GM23338 (cell line): ENCODE data around the gene B4GAT1. TPM values are rescaled to one million over a fixed set of nuclear protein-coding genes. Genes with fewer than 3 reads are reported as not detected.

Experiments used
- ATAC-seq: fragments of 200-7000 bp; cut with Tn5 transposase; 3 replicates; pipeline ENCODE4 v1.9.1; 2020
- DNase-seq: peaks from one replicate; pipeline ENCODE4 v3.0.0-alpha.2; 2015; ENCODE audit warnings: low spot score
- H2AFZ ChIP-seq: fragments of 200-600 bp; sonication (generic); 2 replicates; pipeline ENCODE4 v1.8.0; 2016; ENCODE audit warnings: antibody characterized with exemption, mild to moderate bottlenecking, moderate library complexity
- H3F3A ChIP-seq: fragments of 200-600 bp; sonication (generic); replicated peaks from 2 replicates; pipeline ENCODE4 v1.8.0; 2017; ENCODE audit warnings: antibody characterized with exemption, mixed run types, low read depth
- H3K27ac ChIP-seq: fragments of 200-600 bp; sonication (generic); 2 replicates; pipeline ENCODE4 v1.6.1; 2016; ENCODE audit warnings: low read depth
- H3K27me3 ChIP-seq: fragments of 200-600 bp; sonication (generic); 2 replicates; pipeline ENCODE4 v1.8.0; 2016; ENCODE audit warnings: mild to moderate bottlenecking, mixed run types, moderate library complexity; ENCODE audit not compliant: insufficient read depth
- H3K36me3 ChIP-seq: fragments of 200-600 bp; sonication (generic); 2 replicates; pipeline ENCODE4 v1.8.0; 2016; ENCODE audit warnings: mild to moderate bottlenecking; ENCODE audit not compliant: insufficient read depth
- H3K4me1 ChIP-seq: fragments of 200-600 bp; sonication (generic); 2 replicates; pipeline ENCODE4 v1.8.0; 2016; ENCODE audit warnings: mild to moderate bottlenecking, moderate library complexity; ENCODE audit not compliant: insufficient read depth
- H3K4me2 ChIP-seq: fragments of 200-600 bp; sonication (generic); 2 replicates; pipeline ENCODE4 v1.7.1; 2017; ENCODE audit warnings: mixed run types
- H3K4me3 ChIP-seq: fragments of 200-600 bp; sonication (generic); 2 replicates; pipeline ENCODE4 v1.6.1; 2016; ENCODE audit warnings: mixed run types
- H3K79me2 ChIP-seq: fragments of 200-600 bp; sonication (generic); replicated peaks from 2 replicates; pipeline ENCODE4 v1.8.0; 2017; ENCODE audit warnings: mild to moderate bottlenecking; ENCODE audit not compliant: insufficient read depth
- H3K9me2 ChIP-seq: fragments of 200-600 bp; sonication (generic); 2 replicates; pipeline ENCODE4 v1.8.0; 2017; ENCODE audit not compliant: insufficient read depth
- H4K20me1 ChIP-seq: fragments of 200-600 bp; sonication (generic); replicated peaks from 2 replicates; pipeline ENCODE4 v1.8.0; 2017; ENCODE audit warnings: mild to moderate bottlenecking; ENCODE audit not compliant: insufficient read depth
- H3K27ac Mint-ChIP-seq: 2 replicates; pipeline ENCODE4 v1.8.0; 2020; ENCODE audit warnings: inconsistent platforms, mild to moderate bottlenecking, moderate library complexity, mixed read lengths
- H3K27me3 Mint-ChIP-seq: 3 replicates; pipeline ENCODE4 v1.8.0; 2022; ENCODE audit warnings: low read depth, mild to moderate bottlenecking, moderate library complexity, mixed read lengths, inconsistent platforms; ENCODE audit not compliant: insufficient read depth, poor library complexity
- H3K36me3 Mint-ChIP-seq: 3 replicates; pipeline ENCODE4 v1.8.0; 2021; ENCODE audit warnings: low read depth, mild to moderate bottlenecking, inconsistent platforms, moderate library complexity, mixed read lengths
- H3K4me1 Mint-ChIP-seq: 3 replicates; pipeline ENCODE4 v1.8.0; 2020; ENCODE audit warnings: mild to moderate bottlenecking, inconsistent platforms, mixed read lengths
- H3K4me3 Mint-ChIP-seq: 3 replicates; pipeline ENCODE4 v1.8.0; 2021; ENCODE audit warnings: moderate library complexity, mild to moderate bottlenecking, inconsistent platforms, mixed read lengths
- H3K9me3 Mint-ChIP-seq: 3 replicates; pipeline ENCODE4 v1.8.0; 2020; ENCODE audit warnings: moderate library complexity, mild to moderate bottlenecking, inconsistent platforms, mixed read lengths
- CREB1 ChIP-seq: fragments of 250-450 bp; sonication (Bioruptor Pico); IDR thresholded peaks from 2 replicates; pipeline ENCODE4 v1.5.0; 2020; ENCODE audit warnings: low read depth, mild to moderate bottlenecking, moderate library complexity
- CTCF ChIP-seq, 2 experiments: fragments of 200-600 bp in 1 of 2; sonication (generic) in 1 of 2; conservative IDR thresholded peaks; 2 replicates each; pipeline versions ENCODE4 v1.5.1 to v1.6.1; 2016 to 2017; ENCODE audit warnings: antibody characterized with exemption in 2 of 2, low read depth in 2 of 2, mild to moderate bottlenecking in 2 of 2, moderate library complexity in 1 of 2
- EZH2 ChIP-seq: fragments of 200-600 bp; sonication (generic); IDR thresholded peaks from one replicate; pipeline ENCODE4 v1.8.0; 2017; ENCODE audit warnings: antibody characterized with exemption, mild to moderate bottlenecking, low read depth; ENCODE audit not compliant: unreplicated experiment
- JUNB ChIP-seq: IDR thresholded peaks from one replicate; pipeline ENCODE4 v1.6.1; 2016; ENCODE audit warnings: antibody characterized with exemption; ENCODE audit not compliant: unreplicated experiment
- POLR2AphosphoS5 ChIP-seq: IDR thresholded peaks from 2 replicates; pipeline ENCODE4 v1.6.1; 2016; ENCODE audit warnings: antibody characterized with exemption, low read depth
- REST ChIP-seq: IDR thresholded peaks from one replicate; pipeline ENCODE4 v1.6.1; 2018; ENCODE audit warnings: antibody characterized with exemption; ENCODE audit not compliant: unreplicated experiment
- STAT1 ChIP-seq: IDR thresholded peaks from one replicate; pipeline ENCODE4 v1.6.1; 2016; ENCODE audit warnings: antibody characterized with exemption; ENCODE audit not compliant: unreplicated experiment
- ZNF114 ChIP-seq: fragments of 250-450 bp; sonication (Bioruptor Pico); IDR thresholded peaks from 2 replicates; pipeline ENCODE4 v1.5.0; 2020; ENCODE audit warnings: mild to moderate bottlenecking, moderate library complexity
- ZNF331 ChIP-seq: fragments of 250-450 bp; sonication (Bioruptor Pico); IDR thresholded peaks from 2 replicates; pipeline ENCODE4 v1.5.0; 2020; ENCODE audit warnings: low read depth, mild to moderate bottlenecking, moderate library complexity
- ZNF462 ChIP-seq: fragments of 250-450 bp; sonication (Bioruptor Pico); IDR thresholded peaks from 2 replicates; pipeline ENCODE4 v1.5.0; 2020; ENCODE audit warnings: mild to moderate bottlenecking, moderate library complexity
- polyA plus RNA-seq: library from polyadenylated mRNA; unstranded; fragments of >200 nt; fragmentation: Nextera tagmentation; extraction: Ambion mirVana; gene quantifications from 2 replicates; pipeline ENCODE4 v1.2.1, GENCODE V29; 2016
- total RNA-seq: library from RNA; depleted of rRNA; stranded (reverse); fragments of >200 nt; shearing (Covaris generic); gene quantifications from 2 replicates; pipeline ENCODE4 v1.2.3, GENCODE V29; 2014

The B4GAT1 gene
- total and polyA plus RNA-seq, 2 experiments from 2014 or later, result 23.5 to 41.9 TPM

- no peaks in the 10 kb centered on the region for H4K20me1 ChIP-seq
- no peak for TF ChIP-seq CREB1 (CRISPR knock-in tag)
- TF ChIP-seq REST, result no peak
- TF ChIP-seq CTCF (conservative IDR thresholded peaks at IDR 0.05; ENCODE audit: low read depth in 2 of 2), result peak in 1 of 2 experiments; percentile 35; a peak in 2 of 4 replicates
- H3K4me1 Mint-ChIP-seq, result peaks cover 22% of the 10 kb centered on the region
- H3K36me3 Mint-ChIP-seq, result no peaks in the 10 kb centered on the region
- no peaks in the 10 kb centered on the region for H3K79me2 ChIP-seq
- no peak overlapping the region for H3K27ac Mint-ChIP-seq
- no peaks in the 10 kb centered on the region for H3K9me2 ChIP-seq
- no peak overlapping the region for H3K27ac ChIP-seq
- no peaks in the 10 kb centered on the region for H3K27me3 ChIP-seq
- H3K36me3 ChIP-seq, result no peaks in the 10 kb centered on the region
- H3K4me1 ChIP-seq, result peaks cover 10% of the 10 kb centered on the region; the same call in 1 of the 2 replicates
- no peak overlapping the region for H3K4me2 ChIP-seq
- DNase-seq (no peak), ATAC-seq (no peak)
- no peaks in the 10 kb centered on the region for H3K9me3 Mint-ChIP-seq
- H2AFZ ChIP-seq, result no peak overlapping the region
- peaks cover 21% of the 10 kb centered on the region for H3K27me3 Mint-ChIP-seq
- H3K4me3 Mint-ChIP-seq, result no peak overlapping the region
- no peak overlapping the region for H3K4me3 ChIP-seq
- H3F3A ChIP-seq, result 0 out of 2 replicates have a peak, but pooled peaks cover 3% of the 10 kb centered on the region
These were observed 16.5 kb downstream of the B4GAT1 start for GRCh38 chr11:66330931-66331330.

GRCh38 chr11:66329165-66329673 lies 18.2 kb downstream of the B4GAT1 start:
- Histone ChIP-seq H3K4me1 (peaks cover 5% of the 10 kb centered on the region; the same call in 1 of the 2 replicates), H3K4me2 (peak overlapping the region; percentile 68; the same call in 1 of the 2 replicates)
- TF ChIP-seq CREB1 (CRISPR knock-in tag) (no peak), ZNF462 (CRISPR knock-in tag) (no peak), ZNF114 (CRISPR knock-in tag) (no peak), POLR2AphosphoS5 (no peak), JUNB (no peak), STAT1 (no peak), EZH2 (no peak), ZNF331 (no peak)

More at GRCh38 chr11:66329165-66329673, 18.2 kb downstream of the B4GAT1 start:
- ATAC-seq, result no peak
- Histone ChIP-seq H3K9me2 (no peaks in the 10 kb centered on the region), H3K79me2 (no peaks in the 10 kb centered on the region), H3K27ac (no peak overlapping the region), H3K27me3 (no peaks in the 10 kb centered on the region), H3K4me3 (no peak overlapping the region), H3K36me3 (no peaks in the 10 kb centered on the region), H4K20me1 (no peaks in the 10 kb centered on the region), H3F3A (no peaks in the 10 kb centered on the region), H2AFZ (peak overlapping the region; percentile 52; the same call in 1 of the 2 replicates)
- peaks cover 21% of the 10 kb centered on the region for H3K4me1 Mint-ChIP-seq
- peaks cover 21% of the 10 kb centered on the region for H3K27me3 Mint-ChIP-seq
- no peak for DNase-seq
- H3K36me3 Mint-ChIP-seq, result no peaks in the 10 kb centered on the region
- H3K27ac Mint-ChIP-seq, result no peak overlapping the region
- no peaks in the 10 kb centered on the region for H3K9me3 Mint-ChIP-seq
- H3K4me3 Mint-ChIP-seq, result no peak overlapping the region
